Activated CD8-positive, alpha-beta memory T cell treated with anti-CD3 and anti-CD28 coated beads for 48 hours (primary cell): ENCODE data around the gene ADGB.
"Not testable (repeated sequence)": the region's sequence is repeated elsewhere in the genome, so short reads cannot be mapped to it uniquely, and the experiment has no call there.

Source experiments
- DNase-seq, 3 experiments: peaks; one replicate each; pipeline ENCODE4 v3.0.0-alpha.2; 2020; ENCODE audit warnings: low read depth in 2 of 3, low spot score in 2 of 3

The ADGB gene

DNA sequence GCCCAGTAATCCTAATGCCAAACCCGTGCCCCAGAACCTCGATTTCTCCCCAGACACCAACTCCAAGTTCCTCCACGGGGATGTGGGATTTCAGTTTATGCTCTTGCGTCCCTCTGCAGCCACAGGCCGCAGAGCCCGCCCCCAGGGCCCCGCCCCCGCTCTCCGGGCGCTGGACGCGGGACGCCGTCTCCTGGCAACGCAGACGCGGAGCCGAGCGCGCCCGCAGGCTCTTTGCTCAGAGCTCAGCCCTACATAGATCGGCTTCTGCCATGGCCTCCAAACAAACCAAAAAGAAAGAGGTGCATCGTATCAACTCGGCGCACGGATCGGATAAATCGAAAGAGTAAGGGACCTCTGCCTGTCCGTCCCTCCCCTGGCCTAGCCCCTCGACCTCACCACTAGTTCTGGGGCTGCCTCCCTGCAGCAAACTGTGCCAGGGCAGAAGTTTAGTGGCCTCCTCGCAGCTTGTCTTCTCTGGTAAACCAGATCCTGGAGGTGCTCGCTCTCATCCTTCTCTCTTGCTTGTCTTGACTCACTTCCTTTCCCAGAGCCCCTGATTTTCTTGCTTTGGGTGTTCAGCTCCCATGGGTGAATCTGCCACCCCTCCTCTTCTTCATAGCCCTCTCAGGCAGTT is at the start of gene ADGB:
Gene ADGB, plus strand, starts transcription at position 201 of the 634 bp plus-strand sequence. Its CDS starts 69 bp downstream, at position 270.
- DNase-seq, result no peak

DNA sequence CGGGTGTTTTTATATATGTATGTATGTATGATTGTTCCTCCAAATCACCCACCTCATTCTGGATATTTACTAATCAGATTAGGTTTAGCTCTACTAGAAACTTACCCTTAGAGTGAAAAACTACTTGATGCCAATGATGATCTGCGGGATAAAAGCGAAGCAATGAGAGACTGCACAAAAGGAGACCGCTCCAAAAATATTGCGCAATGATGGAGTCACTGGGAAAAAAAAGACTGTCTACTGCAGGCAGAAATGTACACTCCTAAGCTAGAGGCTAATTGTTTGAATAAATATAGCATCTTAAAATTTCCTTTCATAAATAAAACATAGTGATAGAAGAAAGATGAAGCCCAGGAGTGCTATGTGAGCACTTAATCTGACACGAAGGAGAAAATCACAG is 47.9 kb upstream of the ADGB start:
- no peak for DNase-seq

DNA sequence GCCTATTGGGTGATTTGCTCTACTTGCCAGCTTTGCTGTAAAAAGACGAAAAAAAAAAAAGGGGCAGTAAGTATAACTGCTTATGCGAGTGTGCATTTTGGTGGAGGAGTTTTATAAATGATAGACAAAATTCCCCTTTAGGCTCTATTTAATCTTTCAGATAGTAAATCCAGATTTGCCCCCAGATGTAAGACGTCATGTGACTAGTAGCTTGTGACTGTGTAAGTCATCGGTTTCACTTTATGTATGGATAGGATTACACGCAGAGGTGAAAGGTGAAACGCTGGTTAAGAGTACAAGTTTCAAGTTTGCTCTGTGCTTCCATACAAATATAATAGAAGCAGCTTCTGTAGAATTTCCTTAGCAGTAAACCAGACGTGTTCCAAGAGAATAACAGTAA is 47.2 kb upstream of the ADGB start:
- no peak for DNase-seq

DNA sequence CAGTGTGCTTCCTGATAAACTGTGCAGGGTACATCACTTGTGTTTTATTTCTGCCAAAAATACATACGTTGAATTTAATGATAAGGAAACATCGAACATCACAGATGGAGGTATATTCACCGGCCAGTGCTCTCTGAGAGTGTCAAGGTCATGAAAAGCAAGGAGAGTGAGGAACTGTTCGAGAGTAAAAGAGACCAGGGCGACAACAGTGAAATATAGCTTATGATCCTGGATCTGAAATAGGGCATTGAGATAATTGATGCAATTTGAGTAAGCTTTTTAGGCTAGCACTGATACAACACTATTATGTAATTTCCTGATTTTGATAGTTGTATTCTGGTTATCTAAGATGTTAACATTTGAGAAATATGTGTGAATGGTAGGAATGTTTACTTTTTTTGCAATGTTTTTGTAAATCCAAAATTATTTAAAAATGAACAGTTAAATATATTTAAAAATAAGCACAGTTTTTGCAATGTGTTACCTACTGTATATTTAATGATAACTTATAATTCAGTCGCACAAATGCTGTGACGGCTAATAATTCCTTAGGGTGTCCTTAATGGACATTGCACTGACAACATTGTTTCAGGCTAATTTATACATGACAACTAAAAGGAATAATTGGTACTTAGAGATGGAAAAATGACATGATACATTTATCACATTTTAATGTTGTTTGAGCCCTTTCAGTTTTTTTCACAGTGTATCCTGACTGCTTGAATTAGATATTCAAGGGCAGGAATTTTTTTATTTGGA is 45.2 kb upstream of the ADGB start:
- no peak for DNase-seq

DNA sequence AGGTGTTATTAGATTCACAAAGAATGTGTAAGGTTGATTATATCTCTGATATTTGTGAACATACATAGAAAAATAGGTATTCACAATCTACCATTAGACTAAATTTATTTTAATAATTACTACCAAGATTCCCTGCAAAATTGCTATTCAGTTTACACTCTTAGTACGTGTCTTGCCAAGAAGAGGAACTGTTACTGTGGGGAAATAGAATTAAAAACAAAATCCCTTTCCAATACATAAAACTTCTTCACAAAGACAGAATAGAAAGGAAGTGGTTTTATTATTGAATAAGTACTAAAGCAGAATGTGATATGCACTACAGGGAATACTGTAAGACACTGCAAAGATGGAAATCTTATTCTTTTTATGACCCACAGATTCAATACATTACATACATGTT is 38.2 kb upstream of the ADGB start:
- no peak for DNase-seq

DNA sequence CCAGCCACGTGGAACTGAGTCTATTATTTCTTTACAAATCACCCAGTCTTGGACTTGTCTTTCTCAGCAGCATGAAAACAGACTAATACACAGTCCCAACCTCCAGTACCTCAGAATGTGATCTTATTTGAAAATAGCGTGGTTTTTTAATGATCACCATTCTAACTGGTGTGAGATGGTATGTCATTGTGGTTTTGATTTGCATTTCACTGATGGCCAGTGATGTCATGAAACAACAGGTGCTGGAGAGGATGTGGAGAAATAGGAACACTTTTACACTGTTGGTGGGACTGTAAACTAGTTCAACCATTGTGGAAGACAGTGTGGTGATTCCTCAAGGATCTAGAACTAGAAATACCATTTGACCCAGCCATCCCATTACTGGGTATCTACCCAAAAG is 32.1 kb upstream of the ADGB start:
- not testable (repeated sequence) for DNase-seq

DNA sequence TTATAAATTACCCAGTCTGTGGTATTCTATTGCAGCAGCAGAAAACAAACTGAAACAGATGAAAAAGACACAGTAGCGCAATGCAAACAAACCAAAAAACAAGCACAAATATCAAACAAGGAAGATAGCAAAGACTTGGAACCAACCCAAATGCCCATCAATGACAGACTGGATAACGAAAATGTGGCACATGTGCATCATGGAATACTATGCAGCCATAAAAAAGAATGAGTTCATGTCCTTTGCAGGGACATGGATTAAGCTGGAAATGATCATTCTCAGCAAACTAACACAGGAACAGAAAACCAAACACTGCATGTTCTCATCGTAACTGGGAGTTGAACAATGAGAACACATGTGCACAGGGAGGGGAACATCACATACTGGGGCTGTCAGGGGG is 30.2 kb upstream of the ADGB start:
- DNase-seq, result not testable (repeated sequence)

DNA sequence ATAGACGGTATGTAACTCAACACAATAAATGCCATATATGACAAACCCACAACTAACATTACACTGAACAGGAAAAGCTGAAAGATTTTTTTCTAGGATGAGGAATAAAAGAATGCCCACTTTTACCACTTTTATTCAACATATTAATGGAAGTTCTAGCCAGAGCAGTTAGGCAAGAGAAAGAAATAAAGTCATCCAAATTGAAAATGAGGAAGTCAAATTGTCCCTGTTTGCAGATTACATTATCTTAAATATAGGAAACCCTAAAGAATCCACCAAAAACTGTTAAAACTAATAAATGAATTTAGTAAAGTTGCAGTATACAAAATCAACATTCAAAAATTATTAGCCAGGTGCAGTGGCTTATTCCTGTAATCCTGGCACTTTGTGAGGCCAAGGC is 24.6 kb upstream of the ADGB start:
- no peak for DNase-seq

DNA sequence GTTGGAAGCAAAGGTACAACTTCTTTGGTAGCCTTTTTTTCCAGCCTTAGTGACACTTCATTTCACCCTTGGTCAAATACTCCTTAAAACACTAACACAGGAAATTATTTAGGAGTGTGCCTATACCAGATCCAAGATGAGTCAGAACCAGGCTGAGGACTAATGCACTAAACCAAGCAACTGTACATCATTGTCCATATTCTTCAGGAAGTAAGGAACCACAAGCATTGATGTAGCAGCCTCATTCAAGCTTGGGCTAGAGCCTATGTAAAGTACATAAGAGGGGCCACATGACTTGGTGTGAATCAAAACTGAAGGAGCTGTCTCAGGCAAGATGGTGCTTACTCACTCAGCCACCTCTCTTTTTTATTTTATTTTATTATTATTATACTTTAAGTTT is 20.7 kb upstream of the ADGB start:
- no peak for DNase-seq

DNA sequence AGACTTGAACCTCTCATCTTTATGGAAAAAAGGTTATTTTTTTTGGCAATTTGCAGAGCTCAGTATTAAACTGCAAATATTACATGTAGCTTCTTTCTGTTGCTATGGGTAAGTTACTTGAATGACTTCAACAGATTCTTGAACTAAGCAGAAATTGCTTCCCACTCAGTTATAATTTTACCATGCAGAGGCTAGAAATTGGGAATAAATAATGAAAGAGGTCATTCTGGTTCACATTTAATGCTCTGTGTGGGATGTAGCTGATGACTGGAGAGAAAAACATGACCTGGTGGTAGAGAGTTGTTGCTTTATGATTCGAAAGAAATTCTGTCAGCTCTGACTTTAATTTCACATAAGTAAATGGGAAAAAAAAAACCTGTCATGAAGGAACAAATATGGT is 16.8 kb upstream of the ADGB start:
- DNase-seq, result no peak

DNA sequence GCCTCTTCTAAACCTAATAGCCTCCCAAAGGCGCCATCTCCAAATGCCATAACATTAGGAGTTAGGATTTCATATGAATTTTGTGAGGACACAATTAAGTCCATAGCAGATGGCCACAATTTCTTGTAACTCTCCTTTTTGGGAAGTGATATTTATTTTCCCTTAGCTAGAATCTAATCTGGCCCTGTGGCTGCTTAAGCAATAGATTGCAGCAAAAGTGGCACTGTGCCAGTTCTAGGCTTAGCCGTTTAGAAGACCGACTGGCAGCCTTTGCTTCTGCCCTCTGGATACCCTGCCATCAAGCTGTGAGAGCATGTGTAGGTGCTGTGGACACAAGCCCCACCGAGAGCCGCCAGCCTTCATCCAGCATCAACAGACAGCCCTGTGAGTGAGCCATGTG is 15.9 kb upstream of the ADGB start:
- DNase-seq, result no peak

DNA sequence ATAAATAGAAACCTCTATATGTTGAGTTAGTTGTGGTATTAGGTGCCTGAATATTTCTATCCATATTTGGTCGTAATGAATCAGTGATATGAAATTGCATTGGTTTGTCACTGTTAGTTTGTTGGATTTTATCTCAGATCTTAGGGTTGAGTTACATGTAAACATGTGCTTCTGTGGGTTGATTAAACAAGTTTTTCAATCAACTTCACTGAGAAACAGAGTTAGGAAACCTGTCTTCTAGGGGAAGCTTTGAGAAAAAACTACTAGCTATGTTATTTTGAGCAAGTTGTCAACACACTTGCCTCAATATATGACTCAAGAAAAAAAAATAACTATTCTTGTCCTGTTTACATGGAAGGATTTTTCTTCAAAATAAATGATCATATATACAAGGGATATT is 14.8 kb upstream of the ADGB start:
- no peak for DNase-seq

DNA sequence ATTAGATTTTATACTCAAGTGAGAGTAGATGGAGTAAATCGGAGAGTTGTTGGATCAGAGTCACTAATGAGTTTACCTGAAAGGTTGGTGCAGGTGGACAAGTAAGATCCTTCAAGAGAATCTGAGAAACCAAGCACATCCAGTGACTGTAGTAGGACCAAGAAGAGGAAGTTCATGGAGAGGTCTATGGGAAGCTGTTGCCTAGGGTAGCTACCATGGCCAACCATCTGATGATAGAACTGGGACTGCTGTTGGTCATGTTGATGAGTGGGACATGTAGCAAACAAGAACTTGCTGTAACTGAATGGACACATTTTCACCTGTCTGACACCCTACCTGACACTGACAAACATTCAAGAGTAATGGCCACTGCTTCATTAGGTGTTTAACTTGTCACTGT is 11.3 kb upstream of the ADGB start:
- no peak for DNase-seq

DNA sequence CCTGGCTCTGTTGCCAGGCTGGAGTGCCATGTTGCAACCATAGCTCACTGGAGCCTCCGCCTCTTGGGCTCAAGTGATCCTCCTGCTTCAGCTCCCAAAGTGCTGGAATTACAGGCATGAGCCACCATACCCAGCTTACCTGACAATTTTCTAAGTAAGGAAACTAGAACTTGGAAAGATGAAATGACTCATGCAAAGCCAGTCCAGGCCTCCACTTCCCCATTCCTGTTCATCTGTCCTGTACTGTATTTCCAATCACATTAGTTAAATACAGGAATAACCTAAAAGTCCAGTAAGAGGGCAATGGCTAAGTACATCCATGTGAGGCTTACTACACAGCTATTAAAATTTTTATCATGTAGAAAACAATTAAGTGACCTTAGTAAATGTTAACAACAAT is 8.3 kb upstream of the ADGB start:
- DNase-seq, result no peak

DNA sequence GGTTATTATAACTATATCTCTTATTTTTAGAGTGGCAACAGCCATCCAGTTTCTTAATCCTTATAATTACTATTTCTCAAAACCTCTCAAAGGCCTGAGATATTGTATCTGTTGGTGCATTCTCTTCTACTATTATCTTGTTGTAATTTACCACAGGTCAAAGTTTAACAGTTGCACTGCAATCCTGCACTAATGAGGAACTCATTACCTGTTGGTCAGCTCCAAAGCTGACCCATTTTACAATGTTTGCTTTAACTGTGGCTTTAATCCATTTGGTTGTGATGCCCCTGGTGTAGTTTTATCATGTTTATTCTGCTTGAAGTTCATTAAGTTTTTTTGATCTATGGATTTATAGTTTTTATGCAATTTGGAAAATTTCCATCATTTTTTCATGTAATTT is 6.3 kb upstream of the ADGB start:
- no peak for DNase-seq

DNA sequence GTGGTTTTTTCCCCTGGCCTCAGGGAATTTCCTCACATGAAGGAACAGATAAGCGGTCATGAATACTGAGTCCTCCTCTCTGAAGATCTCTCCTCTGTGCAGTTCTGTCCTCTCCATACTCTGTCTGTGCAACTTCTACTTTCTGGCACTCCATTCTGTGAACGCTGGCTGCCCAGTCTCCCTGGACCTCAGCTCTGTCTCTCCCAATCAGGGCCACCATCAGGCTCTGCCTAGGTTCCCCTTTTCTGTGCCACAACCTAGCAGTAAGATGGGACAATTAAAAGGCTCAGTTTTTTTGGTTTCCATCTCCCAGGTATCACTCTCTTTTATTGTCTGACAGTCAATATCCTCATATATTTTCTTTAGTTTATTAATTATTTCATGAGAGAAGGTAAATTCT is 4.8 kb upstream of the ADGB start:
- no peak for DNase-seq

DNA sequence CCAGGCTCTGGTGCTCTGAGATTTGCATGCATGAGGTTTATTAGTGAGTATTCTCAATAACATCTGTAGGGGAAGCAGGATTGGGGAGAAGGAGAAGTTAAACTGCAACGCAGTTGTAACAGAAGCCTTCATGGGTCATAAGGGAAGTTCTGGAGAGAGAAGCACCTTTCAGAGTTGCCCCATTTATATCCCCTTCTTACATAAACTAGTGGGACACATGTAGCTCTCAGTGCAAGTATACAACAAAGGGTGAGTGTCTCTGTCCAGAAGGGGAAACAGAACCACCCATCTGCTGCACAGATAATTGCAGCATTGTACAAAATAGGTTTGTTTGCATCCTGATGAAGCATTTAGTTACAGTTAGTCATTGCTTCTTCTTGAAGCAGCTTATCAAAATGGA is 4.3 kb upstream of the ADGB start:
- DNase-seq, result no peak

DNA sequence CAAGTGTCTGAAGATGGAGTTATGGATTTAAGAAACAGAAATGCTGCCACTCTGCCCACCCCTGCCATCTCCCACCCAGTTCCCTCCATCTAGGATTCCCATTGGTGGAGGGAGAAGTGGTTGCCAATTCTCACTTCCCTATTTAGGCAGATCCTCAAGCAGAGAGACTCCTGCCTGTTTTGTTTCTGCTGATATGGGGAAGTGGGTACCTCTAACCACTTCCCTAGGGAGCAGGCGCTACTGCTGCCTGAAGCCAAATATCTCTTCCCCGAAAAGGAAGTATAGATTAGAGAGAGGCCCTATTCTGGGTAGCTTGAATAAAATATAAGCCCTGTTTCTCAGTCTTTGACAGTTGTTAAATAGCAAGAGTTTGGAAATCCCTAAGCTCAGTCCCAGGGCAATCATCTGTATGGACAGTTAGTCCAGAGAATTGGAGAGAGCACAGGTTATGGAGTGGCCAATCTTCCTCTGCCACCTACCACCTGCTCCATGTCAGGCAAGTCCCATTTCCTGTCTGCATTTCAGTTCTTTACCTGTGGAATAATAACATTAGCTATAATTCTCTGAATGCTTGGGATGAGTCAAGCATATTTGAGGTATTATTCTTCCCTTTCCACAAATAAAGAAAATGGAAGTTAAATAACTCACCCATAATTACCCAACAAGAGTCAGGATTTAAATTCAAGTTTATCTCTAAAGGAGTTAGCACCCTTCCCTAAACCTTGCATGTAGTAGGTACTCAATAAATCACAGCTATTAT is 2.6 kb upstream of the ADGB start:
- no peak for DNase-seq

DNA sequence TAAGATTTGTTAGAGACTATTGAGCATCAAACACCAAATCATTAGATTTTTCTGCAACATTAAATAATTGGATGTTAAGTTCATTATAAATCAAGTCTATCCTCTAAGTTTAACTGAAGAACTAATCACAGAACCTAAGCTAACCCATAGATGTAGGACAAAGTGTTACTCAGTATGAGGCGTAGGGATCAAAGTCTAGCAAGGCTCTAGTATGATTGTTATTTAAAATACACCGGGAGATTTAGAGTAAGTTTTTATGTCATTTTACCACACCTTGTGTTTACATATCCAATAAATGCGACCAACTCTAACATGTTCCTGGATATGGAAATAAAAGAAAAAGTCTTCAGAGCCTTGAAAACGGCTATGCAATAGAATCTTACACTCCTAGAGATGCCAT is 2.6 kb downstream of the ADGB start:
- no peak for DNase-seq

DNA sequence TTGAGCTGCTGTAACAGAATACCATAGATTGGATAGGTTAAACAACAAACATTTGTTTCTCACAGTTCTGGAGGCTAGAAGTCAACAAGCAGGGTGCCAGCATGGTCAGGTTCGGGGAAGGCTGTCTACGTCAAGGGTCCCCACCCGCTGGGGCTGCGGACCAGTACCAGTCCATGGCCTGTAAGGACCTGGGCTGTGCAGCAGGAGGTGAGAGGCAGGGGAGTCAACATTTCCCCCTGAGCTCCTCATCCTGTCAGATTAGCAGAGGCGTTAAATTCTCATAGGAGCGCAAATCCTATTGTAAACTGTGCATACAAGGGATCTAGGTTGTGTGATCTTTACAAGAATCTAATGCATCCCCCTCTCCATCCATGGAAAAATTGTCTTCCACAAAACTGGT is 3.8 kb downstream of the ADGB start:
- DNase-seq, result no peak

DNA sequence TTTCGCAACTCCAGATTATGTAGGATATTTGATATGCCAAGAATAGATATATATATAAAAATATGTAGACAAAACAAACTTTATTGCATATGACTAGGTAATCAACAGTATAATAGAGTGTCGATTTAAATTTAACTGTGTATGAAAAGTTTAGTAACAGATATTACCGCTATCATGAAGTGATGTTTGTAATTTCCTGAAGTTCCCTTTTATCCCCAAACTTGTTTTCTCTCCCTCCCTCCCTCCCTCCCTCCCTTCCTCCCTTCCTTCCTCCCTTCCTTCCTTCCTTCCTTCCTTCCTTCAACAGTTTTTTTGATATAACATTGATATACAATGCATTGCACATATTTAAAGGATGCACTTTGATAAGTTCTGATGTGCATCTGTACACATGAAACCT is 15.2 kb downstream of the ADGB start:
- no peak for DNase-seq

DNA sequence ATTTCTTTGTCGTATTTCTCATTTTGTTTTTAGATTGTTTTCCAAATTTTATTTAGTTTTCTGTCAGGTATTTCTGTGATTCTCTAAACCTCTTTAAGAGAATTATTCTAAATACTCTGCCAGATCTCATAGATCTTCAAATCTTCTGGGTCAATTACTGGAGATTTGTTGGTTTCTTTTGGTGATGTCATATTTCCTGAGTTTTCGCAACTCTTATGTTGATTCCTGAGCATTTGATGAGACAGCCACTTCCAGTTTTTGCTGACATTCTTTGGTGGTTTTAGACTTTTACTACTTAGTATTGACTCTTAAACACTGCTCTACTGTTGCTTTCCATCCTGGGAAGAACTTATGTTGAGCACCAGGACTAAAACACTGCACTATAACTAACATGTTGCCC is 21.9 kb downstream of the ADGB start:
- no peak for DNase-seq
